ENCODE measurements around the gene ABI1.

The ABI1 gene

GRCh38 chr10:26706936-26707335 is 153.8 kb downstream of the ABI1 start:
- no peak for DNase-seq

GRCh38 chr10:26706206-26706605 is 154.6 kb downstream of the ABI1 start:
- no peak for DNase-seq

- no peak for DNase-seq
These were observed 156.8 kb downstream of the ABI1 start for GRCh38 chr10:26703974-26704373.

GRCh38 chr10:26703096-26703495 is 157.7 kb downstream of the ABI1 start:
- no peak for DNase-seq

GRCh38 chr10:26700884-26701630 is 159.7 kb downstream of the ABI1 start:
- DNase-seq, result no peak

GRCh38 chr10:26699631-26700030 is 161.1 kb downstream of the ABI1 start:
- no peak for DNase-seq

GRCh38 chr10:26698909-26699308 is 161.8 kb downstream of the ABI1 start:
- no peak for DNase-seq

GRCh38 chr10:26697922-26698608 is 162.7 kb downstream of the ABI1 start:
- DNase-seq, result no peak

GRCh38 chr10:26697163-26697921 is 163.4 kb downstream of the ABI1 start, which contains the start of gene PDSS1:
Gene PDSS1 (plus strand): TSS chr10:26697701. CDS start chr10:26697712, 11 bp downstream.
- peak; percentile 83 for DNase-seq

- peak; percentile 83 for DNase-seq
These were observed 164.0 kb downstream of the ABI1 start for GRCh38 chr10:26696786-26697162.

All from KG1 (cell line).